SH-SY5Y (cell line): ENCODE measurements around the gene TSC22D3.

Source experiments
- GATA2 ChIP-seq: IDR thresholded peaks from 2 replicates; pipeline ENCODE4 v1.6.1; 2011; ENCODE audit warnings: mild to moderate bottlenecking, low read depth, low read length
- GATA3 ChIP-seq: IDR thresholded peaks from 2 replicates; pipeline ENCODE4 v1.6.1; 2011; ENCODE audit warnings: low read depth, mild to moderate bottlenecking, low read length, moderate library complexity

DNA sequence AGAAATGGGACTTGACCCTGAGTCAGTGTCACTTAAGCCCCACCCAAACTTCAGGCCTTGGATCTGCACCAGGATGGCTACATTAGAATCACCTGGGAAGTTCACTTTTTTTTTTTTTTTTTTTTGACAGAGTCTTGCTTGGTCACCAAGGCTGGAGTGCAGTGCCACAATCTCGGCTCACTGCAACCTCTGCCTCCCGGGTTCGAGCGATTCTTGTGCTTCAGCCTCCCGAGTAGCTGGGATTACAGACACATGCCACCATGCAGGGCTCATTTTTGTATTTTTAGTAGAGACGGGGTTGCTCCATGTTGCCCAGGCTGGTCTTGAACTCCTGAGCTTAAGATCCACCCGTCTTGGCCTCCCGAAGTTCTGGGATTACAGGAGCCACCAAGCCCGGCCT, 4.9 kb upstream of the TSC22D3 start:
- TF ChIP-seq GATA2 (no peak), GATA3 (no peak)
